HG03025 (cell line): ENCODE data around the gene KIAA1614.

Source experiments
- ATAC-seq: cut with Tn5 transposase; IDR thresholded peaks from one replicate; pipeline ENCODE4 v1.9.1; 2021; ENCODE audit warnings: mild to moderate bottlenecking, moderate library complexity; ENCODE audit not compliant: unreplicated experiment, low FRiP score

KIAA1614 gene

DNA sequence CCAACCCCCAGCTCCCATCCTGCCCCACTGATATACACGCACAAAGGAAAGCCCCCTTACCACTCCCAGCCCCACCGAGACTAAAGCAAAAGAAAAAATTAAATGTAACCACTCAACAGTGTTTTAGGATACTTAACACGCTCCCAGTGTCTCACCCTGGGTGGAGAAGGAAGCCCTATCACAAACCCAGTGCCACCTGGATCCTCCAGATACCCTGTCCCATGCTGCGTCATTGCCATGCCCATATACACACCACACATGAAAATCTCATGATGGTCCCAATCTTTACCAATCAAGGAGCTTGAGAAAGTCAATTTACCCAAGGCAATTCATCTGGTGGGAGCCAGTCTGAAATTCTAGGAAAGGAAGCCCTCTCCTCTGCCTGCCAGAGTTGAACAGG lies 11.2 kb downstream of the KIAA1614 start:
- ATAC-seq, result no peak

DNA sequence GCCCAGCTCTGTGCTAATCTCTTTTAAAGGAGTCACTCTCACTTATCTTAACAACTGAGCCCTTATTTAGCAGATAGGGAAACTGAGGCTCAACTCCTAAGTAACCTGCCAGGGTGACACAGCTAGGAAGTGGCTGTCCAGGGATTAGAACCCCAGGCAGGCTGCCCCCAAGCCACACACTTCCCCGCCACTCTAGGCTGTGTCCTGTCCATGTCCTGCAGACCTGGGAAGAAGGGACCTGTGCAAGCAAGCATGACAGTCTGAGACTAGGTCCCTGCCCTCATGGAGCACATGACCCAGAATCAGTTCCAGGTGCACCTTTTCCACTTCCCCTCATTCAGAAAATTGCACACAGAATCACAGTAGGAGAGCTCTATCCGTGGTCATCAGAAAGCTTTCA lies 12.2 kb downstream of the KIAA1614 start:
- no peak for ATAC-seq

DNA sequence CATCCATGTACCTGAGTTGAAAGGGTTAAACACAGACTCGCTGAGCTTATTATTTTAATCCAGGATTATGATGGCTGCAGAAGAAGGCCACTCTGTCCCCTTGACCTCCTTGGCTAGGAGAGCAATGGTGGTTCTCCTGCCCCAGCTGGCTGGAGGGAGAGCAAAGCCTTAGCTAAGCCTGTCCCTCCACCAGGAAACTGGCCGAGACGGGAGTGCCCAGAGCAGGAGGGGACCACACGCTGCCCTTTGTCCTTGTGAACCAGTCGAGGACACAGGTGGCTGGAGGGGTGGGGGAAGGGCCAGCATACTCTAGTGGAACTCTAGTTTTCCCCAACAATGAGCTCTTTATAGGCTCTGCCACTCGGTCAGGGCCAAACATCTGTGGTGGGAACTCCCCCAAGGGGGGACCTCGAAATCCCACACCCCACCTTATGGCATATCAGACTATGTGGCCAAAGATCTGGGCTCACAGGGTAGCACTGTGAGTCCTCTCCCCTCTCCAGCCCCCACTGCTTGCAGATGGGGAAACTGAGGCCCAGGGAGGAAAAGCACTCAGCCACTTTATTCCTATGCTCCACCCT lies 12.9 kb downstream of the KIAA1614 start:
- no peak for ATAC-seq

DNA sequence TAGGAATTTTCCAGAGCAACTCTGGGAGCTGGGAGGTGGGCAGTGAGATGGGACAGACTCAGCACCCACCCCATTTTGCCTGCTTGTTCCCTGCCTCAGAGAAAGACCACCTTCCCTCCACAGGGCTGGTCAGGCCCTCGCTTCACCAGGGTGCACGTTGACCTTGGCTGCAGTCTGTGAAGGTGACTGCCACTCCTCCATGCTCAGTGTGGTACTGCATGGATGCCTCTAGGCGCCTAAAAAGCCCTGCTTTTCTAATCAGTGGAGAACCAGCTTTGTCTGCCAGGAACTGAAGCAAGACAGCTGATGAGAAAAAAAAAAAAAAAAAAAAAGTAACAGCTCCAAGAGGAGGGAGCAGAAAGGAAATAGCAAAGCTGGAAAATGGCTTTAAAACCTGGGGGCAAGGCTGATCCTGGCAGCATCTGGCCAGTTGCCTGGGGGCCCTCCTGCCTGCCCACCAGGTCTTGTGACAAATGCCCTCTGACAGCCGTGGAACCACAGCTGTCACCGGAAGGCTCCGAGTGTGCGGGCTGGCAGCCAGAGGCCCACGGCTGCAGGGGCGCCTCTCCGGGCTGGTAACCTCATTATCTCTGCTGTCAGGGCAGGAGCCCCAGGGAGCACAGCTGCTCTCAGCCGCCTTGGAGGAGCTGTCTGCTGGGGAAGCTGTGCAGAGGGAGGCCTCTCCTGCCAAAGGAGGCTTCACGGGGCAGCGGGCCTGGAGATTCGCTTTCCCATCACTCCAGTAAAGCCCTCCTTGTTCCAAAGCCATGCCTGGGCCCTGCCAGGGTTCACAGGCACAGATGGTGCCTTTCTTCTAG lies 13.7 kb downstream of the KIAA1614 start:
- no peak for ATAC-seq

DNA sequence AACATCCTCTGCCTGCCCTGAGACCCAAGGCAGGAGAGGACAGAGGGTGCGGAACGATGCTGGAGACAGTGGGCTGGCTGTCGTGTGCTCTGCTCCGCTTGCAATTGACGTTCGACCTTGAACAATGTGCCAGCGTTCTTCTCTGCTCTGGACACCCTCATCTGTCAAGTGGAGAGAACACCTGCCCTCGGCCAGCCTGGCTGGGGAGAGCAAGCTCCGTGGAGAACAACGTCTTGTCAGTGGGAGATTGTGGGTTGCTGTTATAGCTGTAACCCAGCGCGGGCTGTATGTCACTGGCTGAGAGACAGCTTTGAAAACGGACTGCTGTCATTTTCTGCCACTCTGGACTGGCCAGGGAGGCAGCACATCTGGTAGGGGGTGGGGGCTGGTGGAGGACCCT lies 14.7 kb downstream of the KIAA1614 start:
- no peak for ATAC-seq

DNA sequence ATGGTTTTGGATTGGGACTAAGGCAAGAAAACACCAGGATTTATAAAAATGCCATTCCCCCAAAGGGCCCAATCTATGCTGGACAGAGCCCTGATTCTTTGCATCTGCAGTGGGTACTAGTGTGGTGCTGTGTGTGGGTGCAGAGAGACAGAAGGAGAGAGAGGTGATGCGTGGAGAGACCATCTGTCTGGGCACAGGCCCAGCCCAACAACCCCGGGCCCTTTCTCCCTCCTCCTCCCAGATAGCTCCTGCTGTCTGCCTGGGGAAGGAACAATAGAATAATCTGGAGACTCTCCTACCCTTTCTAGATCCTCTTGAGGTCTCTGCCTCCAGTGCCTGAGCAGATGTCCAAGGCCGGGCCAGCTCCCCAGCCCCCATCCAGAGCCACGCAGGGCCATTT lies 15.1 kb downstream of the KIAA1614 start:
- no peak for ATAC-seq

DNA sequence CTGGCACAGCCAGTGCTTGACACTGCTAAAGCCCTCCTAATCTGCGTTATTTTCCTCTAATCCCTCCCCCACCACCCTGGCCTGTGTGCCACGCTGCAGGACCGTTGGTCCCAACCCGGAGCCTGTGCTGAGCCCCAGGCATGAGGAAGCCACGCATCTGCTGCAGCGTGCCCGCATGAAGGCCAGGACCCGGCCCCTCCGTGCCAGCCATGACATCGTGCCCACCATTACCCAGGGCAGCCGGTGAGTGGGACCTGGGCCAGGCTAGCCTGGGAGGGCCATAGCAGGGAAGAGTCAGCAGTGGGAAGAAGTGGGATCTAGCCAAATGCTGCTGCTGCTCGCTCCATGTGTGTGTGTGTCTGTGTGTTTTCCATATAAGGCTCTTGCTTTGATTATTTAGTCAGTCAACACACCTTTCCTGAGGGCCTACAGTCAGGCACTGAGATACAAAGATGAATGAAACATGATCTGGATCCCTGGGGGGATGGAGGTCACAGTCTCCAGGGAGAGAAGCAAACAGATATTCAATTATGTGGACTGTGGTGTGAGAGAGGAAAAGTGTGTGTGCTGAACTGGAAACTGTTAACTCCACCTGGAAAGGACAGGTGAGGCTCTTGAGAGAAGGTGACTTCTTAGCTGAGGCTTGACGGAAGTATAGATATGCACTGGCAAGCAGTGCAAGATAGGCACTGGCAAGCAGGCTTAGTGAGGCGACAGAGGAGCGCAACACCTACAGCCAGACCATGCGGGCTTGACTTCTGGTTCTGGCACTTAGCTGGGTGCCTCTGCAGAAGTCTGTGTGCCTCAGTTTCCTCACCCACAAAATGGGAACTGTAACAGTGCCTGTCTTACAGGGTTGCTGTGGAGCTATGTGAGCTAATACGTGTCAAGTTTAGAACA lies 15.9 kb downstream of the KIAA1614 start:
- no peak for ATAC-seq

DNA sequence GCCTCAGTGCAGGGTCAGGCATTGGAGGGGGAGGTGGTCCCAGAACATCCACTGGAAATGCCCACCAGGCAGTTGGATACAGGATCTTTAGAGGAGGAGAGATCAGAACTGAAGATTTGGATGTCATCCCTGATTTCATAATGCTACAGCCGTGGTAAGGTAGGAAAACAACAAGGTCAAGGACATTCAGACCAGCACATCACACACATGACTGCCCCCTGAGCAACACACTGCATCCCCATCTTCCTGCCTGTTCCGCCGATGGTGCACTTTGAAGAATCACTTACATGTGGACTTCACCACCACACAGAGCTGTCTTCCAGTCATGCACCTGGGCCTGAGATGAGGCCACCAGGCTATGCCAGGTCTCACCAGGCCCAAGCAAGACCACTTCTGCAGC lies 16.7 kb downstream of the KIAA1614 start:
- ATAC-seq, result no peak

DNA sequence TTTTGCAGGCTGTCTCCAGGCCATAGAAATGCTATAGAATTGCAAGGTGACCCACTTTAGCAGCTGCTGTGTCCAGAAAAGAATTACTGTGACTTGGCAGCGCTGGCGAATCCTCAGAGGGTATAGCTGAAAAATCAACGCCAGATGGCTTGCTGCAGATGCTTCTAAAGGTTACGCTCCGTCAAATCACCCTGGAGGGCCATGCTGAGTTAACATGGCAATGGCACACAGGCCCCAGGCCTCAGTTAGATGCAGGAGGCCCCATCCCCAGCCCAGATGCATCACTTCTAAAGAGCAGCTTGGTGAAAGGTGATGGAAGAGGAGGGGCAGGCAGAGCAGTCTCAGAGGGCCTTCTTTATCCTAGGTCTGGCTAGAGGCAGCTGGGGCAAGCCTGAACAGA lies 18.0 kb downstream of the KIAA1614 start:
- no peak for ATAC-seq

DNA sequence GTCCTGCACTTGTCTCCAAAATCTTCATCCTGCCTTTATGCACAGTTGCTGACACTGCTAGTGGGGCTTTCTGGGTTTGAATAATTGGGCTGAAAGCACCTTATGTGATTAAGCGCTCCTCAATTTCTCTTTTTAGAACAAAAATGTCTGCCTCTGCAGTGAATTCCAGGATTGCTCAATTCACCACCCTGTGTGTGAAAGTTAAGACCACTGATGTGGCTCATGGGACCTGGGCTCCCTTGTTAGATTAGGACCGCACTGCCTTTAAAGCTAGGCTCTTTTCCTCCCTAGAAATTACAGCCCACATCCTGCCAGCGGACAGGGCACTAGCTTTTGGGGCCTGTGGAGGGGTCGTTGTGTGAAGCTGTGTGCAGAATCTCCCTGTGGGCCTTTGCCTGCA lies 18.8 kb downstream of the KIAA1614 start:
- no peak for ATAC-seq

DNA sequence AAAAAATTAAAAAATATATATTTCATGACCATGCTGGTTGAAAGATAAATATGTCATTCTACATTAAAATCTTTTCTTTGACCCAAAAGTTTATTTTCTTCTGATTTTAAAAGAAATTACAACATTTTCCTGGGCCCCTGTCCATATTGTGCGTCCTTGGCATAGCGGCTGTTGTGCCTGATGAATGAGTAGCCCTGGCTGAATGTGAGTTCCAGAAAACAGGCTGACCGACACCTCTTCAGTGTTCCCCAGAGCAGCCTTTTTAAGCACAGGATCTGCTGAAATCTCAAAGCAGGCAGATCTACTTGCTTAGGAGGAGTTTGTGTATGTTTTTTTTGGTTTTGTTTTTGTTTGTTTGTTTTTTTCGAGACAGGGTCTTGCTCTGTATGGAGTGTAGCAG lies 19.7 kb downstream of the KIAA1614 start:
- ATAC-seq, result no peak

DNA sequence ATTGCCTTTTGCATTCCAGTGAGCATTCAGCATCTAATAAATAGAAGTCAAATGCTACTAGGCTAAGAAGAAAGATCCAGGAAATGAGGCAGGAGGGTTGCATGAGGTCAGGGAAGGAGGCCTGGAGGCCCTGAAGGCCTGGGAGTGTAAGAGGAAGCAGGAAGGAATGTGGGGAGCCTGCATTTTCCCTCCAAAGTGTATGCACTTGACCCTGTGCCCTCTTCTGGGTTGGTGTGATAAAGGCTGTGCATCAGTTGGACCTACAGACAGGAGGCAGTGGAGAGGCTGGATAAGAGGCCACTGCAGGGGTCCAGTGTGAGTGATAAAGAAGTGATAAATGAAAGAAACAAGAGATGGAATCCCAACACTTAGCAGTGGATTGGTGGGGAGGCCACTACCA lies 20.4 kb downstream of the KIAA1614 start:
- no peak for ATAC-seq

DNA sequence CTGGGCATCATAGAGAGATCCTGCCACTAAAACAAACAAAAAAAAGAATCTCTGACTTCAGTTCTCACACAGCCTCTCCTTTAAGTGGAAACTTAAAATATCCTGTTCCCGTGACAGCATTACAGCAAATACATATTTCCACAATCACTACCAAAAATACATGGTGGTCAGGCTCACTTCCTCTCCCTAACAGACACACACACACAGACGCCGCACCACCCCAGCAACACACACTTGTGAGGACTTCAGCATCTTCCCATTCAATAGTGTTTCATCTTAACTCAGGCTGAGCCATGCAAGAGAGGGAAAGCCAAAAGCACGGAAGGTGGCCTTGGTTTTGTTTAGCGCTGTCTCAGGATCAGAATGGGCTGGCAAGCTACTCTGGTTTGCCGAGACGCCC lies 21.9 kb downstream of the KIAA1614 start:
- no peak for ATAC-seq

DNA sequence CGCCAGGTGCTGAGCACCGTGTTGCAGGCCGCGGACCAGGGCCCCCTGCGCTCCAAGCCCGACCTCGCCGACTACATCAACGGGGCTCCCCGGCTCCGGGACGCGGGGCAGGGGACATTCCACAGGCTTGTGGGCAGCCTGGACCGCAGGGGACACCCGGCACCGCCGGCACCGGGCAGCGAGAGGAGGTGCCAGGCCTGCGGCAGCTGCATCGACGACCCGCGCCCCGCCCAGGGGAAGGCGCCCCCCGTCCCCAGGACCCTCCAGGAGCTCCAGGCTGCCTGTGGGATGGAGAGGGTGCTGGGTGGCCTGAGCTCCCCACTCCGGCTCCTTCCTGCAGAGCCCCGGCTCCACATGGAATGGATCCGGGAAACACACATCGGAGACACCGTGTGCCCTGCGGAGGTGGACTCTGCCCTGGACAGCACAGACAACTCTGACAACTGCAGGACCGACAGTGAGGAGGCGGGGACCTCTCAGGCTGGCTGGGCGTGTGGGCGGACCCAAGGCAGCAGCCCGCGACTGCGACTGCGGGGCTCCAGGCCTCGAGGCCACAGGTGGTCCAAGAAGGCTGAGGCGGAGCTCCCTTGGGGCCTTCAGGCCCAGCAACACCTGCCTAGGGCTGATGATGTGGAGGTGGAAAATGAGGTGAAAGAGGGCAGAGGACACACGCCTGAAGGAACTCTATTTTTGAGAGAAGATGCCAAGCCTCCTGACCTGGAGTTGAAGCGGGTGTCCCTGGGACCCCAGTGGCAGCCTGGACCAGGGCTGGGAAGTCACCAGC lies 22.8 kb downstream of the KIAA1614 start:
- ATAC-seq, result no peak

DNA sequence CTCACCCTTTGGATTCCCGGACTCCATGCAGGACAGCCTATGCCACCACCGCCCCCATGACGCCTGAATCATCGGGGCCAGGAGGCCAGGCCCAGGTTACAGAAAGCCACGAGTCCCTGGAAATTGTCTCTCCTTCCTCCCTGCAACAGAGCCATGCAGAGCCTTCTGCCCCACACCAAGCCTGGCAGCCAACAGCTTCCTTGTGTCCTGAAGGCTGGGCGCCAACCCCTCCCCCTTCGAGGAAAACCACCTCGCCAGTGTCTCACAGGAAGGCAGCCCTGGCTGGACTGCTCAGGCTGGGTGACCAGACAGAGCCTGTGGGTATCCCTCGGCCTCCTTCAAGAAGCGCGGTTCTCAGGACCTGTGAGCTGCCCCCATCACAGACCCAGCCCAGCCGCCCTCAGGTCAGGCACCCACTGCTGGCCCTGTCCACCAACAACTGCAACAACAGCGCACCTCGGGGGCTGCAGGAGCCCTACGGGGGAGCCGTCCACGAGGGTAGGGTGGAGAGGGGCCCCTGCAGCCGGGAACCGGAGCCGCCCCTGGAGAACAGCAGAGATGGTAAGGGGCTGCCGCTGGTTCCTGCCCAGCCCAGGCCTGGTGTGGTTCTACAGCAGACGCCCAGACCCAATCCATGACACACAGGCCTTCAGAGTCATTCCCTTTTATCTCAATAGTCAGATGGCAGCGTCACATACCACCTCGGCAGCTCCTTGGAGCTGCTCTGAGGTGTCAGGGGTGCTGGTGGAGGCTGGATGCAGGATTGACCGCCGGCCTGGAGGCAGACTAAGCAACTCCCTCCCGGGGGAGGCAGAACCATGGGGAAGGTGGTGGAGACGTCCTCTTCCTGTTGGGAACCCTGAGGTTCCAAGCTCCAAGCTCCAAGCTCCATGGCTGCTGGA lies 23.7 kb downstream of the KIAA1614 start:
- ATAC-seq, result no peak

DNA sequence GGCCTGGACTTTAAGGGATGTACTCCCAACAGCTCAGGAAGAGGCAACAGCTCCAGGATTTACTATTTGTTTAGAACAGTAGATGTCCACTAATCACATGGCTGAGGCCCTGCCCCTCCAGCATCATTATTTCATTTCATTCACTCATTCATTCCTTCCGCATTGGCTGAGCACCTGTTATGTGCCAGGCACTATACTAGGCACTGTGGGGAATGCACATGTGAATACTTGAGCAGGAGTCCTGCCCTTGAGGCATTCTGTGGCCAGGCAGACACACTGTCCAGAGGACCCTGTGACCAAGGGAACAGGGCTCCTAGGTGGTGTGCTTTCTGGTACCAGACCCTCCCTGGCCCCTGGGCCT lies 24.3 kb downstream of the KIAA1614 start:
- ATAC-seq, result no peak

DNA sequence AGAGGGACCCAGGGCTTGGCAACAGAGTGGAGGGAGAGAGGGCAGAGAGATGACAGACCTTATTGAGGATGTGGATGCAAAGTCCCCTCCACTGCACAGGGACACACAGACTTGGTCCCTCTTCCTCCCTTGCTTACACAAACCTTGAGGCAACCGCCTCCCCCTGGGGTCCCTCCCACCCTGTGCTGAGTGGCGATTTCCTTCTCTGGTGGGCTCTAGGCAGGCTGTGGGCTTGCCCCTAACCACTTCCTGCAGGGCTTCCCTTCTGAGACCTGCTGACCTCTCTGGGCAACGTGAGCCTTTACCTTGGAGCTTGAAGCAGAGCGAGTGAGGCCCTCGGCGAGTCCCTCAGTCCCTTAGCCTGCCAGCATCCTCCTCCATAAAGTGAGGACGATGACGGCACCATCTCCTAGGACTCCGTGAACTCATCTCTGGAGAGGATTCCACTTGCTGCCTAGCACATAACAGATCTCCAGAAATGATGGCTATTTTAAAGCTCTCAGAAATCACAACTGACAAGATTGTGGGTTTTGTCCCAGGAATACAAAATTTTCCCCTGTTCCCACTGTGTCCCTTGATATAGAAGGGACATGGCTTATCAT lies 25.0 kb downstream of the KIAA1614 start:
- no peak for ATAC-seq

DNA sequence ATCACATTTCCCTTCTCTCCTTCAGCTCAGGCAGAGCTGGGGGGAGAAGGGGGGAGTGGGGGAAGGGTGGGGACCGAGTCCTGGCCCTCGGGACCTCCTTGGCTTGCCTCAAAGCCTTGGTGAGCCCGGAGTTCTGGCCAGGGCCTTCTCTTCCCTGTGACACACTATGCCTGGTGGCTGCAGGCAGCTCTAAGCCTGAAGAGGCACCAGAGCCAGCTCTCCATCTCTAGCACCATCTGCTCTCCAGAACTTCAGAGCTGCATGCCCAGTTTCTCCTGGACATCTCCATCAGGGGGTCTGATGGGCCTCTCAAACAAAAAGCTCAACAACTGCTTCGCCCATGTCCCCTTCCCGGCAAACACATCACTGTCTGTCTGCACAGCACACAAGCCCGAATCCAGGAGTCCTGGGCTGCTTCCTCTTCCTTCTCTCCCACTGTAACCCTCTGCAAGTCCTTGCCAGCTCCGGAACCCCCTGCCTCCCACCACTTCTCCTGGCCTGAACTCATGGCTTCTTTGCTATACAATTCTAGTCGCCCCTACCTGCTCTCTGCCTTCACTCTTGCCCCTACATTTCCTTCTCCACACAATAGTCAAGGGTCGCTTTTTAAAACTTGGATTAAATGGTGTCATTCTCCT lies 26.5 kb downstream of the KIAA1614 start:
- ATAC-seq, result no peak

DNA sequence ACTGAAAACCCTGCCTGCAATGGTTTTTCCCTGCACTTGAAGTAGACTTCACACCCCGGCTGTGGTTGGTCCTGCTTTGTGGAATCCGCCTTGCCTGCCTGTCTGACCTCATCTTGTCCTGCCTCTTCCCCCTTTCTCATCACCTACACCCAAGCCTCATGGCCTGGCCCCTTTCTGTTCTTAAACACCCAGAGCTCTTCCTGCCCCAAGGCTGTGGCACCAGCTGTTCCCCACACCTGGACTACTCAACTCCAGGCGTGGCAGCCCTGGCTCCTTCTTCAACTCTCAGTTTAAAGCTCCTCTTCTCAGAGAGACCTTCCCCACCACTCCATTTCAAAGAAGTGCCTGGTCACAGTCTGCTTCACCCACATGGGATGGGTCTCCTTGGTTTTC lies 27.0 kb downstream of the KIAA1614 start:
- ATAC-seq, result no peak
